ENCODE results near the gene PPP1R7.

DNA sequence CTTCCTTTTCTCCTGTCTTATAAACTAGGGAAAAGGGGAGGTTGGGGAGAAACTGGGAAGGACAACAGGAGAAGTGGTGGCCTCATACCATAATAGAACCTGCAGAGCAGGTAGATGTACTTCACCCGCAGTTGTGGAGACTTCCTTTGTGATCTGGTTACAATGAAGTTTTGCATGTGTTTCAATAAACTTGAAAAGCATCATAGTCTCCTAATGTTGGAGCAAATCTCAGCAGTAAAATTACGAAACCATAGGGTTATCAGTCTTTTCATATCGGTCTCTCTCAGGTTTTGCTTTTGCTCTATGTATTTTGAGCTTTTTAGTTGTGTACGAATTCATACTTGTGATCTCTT, 68.7 kb downstream of the PPP1R7 start:
- TF ChIP-seq SPI1 (IDR thresholded peaks at IDR 0.05; ENCODE audit: borderline replicate concordance, low read depth, low read length) = no peak
- TF ChIP-seq ZNF830 (CRISPR knock-in tag; IDR thresholded peaks at IDR 0.05) = no peak
- no peak for TF ChIP-seq PHF21A (IDR thresholded peaks at IDR 0.05; ENCODE audit: borderline replicate concordance, low read depth)
- no peak for TF ChIP-seq FOXP1 (CRISPR knock-in tag; IDR thresholded peaks at IDR 0.05)
- no peak for TF ChIP-seq EZH2 (IDR thresholded peaks at IDR 0.05; ENCODE audit: borderline replicate concordance, low read depth, low read length)
- TF ChIP-seq POLR2A (conservative IDR thresholded peaks at IDR 0.05) = no peak
- TF ChIP-seq SIN3A (IDR thresholded peaks at IDR 0.05; ENCODE audit: borderline replicate concordance in 2 of 2, control insufficient read depth in 1 of 2, low read depth in 2 of 2, low read length in 2 of 2) = no peak
- TF ChIP-seq PTBP1 (IDR thresholded peaks at IDR 0.05; ENCODE audit: low read depth, low read length) = no peak
- no peak for TF ChIP-seq ZKSCAN1 (IDR thresholded peaks at IDR 0.05; ENCODE audit: low read depth, low read length)
- no peak for TF ChIP-seq RAD21 (CRISPR knock-in tag; conservative IDR thresholded peaks at IDR 0.05 in 1 of 2, IDR thresholded peaks at IDR 0.05 in 1 of 2)

Measured in K562 (cell line).